Aortic smooth muscle cell (primary cell): ENCODE data around the gene OR5H2. TPM values are rescaled to one million over a fixed set of nuclear protein-coding genes. Genes with fewer than 3 reads are reported as not detected.

Source experiments
- total RNA-seq: library from RNA; depleted of rRNA; stranded (reverse); fragments of >200 nt; gene quantifications from 2 replicates; pipeline ENCODE4 v1.2.3, GENCODE V29; 2014

Gene OR5H2
- total RNA-seq: not detected in 2 replicates

DNA sequence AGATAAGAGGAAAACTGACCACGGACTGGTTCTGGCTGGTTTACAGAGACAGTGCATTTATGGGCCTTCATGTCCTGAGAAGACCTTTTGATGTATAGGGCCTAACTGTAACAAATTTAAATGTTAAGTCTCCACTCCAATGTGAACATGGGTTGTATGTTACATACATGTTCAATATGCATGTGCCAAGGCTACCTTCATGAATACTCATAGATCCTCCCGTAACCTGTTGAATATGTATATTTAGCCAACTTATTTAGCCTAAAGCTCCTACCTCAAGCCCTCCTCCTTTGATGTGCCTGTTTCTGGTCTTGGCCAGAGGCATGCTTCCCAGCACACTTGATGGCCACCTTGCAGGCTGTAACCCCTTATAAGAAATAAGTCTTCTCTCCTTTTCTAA, at the start of gene OR5H2:
OR5H2 (plus strand) TSS at position 301 of the 400 bp plus-strand sequence. CDS start 398 bp downstream, outside the sequence.

DNA sequence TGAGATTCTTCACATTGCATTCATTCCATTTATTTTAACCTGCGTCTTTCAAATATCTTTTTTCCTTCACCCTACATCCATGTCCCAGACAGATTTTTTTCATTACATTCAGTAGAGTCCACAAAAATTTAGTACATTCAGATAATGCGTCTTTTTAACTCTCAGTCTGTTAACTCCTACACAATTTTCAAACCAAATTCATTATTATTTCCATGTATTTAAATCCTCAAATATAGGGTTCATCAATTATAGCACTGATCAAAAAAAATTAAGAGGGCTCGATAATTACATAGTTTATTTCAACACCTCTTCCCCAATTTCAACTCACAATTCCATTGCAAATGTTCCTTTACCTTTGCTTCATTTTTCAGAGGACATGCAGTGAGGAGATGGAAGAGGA, 18.4 kb upstream of the OR5H2 start, which contains the start of gene OR5H6:
OR5H6 (plus strand) TSS at position 301 of the 400 bp plus-strand sequence; CDS start at position 390, 89 bp downstream.

Other genes starting within 250 kb of the OR5H2 start
- not detected in 2 replicates for gene GABRR3, start 247.2 kb upstream of the OR5H2 start, total RNA-seq
- not detected in 2 replicates for gene OR5AC2, start 195.3 kb upstream of the OR5H2 start, total RNA-seq
- not detected in 2 replicates for gene OR5H1, start 151.8 kb upstream of the OR5H2 start, total RNA-seq
- gene OR5H14, start 135.0 kb upstream of the OR5H2 start, total RNA-seq: not detected in 2 replicates
- gene OR5H15, start 115.8 kb upstream of the OR5H2 start, total RNA-seq: not detected in 2 replicates
- gene OR5H6, start 18.3 kb upstream of the OR5H2 start, total RNA-seq: not detected in 2 replicates
- not detected in 2 replicates for gene OR5K4, start 71.3 kb downstream of the OR5H2 start, total RNA-seq
- gene OR5K3, start 108.2 kb downstream of the OR5H2 start, total RNA-seq: not detected in 2 replicates
- gene OR5K1, start 180.7 kb downstream of the OR5H2 start, total RNA-seq: not detected in 2 replicates
- not detected in 2 replicates for gene OR5K2, start 215.2 kb downstream of the OR5H2 start, total RNA-seq
- gene CLDND1, start 240.4 kb downstream of the OR5H2 start, total RNA-seq: 63.0 and 81.1 TPM in 2 replicates
- gene GPR15, start 249.5 kb downstream of the OR5H2 start, total RNA-seq: not detected in 2 replicates